HG02571 (cell line): ENCODE results near the gene DLG5.

Source experiments
- ATAC-seq: cut with Tn5 transposase; IDR thresholded peaks from one replicate; pipeline ENCODE4 v1.9.1; 2021; ENCODE audit warnings: mild to moderate bottlenecking, moderate library complexity; ENCODE audit not compliant: unreplicated experiment

Gene DLG5

GRCh38 chr10:77801474-77802161 lies 124.9 kb downstream of the DLG5 start:
- peak; percentile 66 for ATAC-seq

DNA sequence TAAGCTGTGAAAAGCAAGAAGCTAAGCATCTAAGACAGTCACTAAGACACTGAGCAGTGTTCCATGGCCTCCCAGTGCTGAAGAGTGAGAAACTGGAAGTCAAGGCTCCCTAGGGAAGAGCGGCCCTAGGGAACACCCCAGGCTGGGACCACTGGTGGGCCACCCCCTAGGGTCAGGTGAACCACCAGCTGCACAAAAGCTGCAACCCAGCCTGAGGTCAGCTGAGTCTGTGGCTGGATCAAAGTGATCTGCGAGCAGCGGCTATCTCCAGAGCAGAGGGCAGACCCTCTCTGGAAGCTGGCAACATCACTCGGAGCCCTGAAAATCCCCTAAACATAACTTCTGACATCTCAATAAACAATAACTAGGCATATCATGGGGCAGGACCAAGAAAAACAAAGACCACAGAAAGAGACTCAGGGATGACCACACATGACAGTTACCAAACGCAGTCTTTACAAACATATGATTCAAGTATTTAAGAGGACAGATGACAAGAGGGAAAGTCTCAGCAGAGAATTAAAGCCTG lies 125.8 kb downstream of the DLG5 start:
- ATAC-seq = no peak

GRCh38 chr10:77800320-77800719 lies 126.2 kb downstream of the DLG5 start:
- ATAC-seq = no peak

DNA sequence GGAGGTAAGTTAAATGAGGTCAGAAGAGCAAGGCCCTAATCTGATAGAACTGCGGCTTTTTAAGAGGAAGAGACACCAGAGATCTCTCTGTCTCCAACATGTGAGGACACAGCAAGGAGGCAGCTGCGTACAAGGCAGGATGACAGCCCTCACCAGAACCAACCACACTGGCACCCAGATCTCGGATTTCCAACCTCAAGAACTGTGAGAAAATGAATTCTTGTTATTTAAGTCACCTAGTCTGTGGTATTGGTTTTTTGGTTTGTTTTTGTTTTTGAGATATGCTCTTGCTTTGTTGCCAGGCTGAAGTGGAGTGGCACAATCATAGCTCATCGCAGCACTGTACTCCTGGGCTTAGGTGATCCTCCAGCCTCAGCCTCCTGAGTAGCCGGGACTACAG lies 127.2 kb downstream of the DLG5 start:
- ATAC-seq = no peak

GRCh38 chr10:77798940-77799339 lies 127.6 kb downstream of the DLG5 start:
- ATAC-seq = no peak

GRCh38 chr10:77796311-77796915 lies 130.1 kb downstream of the DLG5 start:
- ATAC-seq = no peak

DNA sequence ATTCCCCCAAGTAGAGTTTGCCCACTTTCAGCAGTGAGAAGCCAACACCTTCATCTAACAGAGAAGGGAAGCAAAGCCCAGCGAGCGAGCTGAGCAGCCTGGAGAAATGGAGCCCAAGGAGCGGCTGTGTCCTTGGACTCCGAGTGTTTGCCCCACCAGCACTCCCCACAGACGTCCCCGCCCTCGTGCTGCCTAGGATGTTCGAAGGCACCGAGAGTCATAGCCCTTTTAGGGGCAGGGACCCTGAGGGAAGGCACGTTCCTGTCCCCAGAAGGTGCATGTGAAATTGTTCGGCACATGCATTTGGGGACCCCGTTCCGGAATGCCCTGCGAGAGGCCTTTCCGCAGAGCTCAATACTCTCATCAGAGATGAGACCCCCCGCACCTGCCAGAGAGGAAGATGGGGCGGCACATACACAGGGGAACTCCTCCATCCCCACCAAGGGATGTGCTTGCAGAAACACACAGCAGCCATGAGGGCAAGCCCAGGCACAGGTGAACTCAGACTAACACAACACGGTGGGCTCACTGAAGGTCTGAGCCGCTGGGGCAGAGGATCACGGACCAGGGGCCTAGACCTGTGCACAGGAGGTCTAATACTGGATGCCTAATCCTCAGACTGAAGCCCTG lies 131.0 kb downstream of the DLG5 start:
- no peak for ATAC-seq

- no peak for ATAC-seq
Measured at GRCh38 chr10:77794256-77795142, 132.1 kb downstream of the DLG5 start.

- no peak for ATAC-seq
Measured at GRCh38 chr10:77793831-77794230, 132.7 kb downstream of the DLG5 start.

GRCh38 chr10:77792155-77792554 lies 134.4 kb downstream of the DLG5 start:
- no peak for ATAC-seq

GRCh38 chr10:77791506-77791905 lies 135.0 kb downstream of the DLG5 start:
- ATAC-seq = no peak

- ATAC-seq = no peak
Measured at GRCh38 chr10:77789861-77790260, 136.7 kb downstream of the DLG5 start.

DNA sequence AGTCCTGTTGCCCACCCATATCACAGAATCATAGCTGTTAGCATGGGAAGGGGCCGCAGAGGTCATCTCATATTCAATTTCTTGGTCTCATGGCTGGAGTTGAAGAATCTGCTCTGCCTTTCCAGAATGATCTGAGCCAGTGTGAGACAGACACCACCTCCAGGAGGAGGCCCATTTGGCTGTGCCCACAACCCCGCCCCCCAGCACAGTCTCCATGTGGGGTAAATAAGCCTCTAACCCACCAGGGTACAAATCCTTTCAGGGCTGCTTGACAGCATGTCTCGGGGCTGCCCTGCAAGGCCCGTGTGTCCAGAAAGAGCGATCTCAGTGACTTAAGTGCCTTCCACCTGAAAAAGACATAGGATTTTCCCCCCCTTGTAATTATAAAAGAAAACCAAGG lies 137.5 kb downstream of the DLG5 start:
- ATAC-seq = no peak

GRCh38 chr10:77788496-77789010 lies 138.0 kb downstream of the DLG5 start:
- ATAC-seq = no peak

- no peak for ATAC-seq
Measured at GRCh38 chr10:77787440-77787839, 139.1 kb downstream of the DLG5 start.

DNA sequence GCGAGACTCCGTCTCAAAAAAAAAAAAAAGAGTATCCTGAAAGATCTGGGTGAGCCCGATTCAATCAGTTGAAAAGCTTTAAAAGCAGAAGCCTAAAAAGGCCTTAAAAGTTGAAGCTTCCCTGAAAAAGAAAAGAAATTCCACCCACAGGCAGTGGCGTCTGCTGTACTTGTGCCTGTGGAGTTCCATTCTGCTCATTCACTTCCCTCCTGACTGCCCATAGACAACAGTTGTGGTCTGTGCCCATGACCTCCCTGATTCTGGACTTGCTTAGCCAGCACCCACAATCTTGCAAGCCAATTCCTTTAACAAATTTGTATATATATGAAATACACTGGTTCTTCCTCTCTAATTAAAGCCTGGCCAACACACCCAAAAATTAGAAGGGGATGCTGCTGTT lies 141.7 kb downstream of the DLG5 start:
- ATAC-seq = no peak

DNA sequence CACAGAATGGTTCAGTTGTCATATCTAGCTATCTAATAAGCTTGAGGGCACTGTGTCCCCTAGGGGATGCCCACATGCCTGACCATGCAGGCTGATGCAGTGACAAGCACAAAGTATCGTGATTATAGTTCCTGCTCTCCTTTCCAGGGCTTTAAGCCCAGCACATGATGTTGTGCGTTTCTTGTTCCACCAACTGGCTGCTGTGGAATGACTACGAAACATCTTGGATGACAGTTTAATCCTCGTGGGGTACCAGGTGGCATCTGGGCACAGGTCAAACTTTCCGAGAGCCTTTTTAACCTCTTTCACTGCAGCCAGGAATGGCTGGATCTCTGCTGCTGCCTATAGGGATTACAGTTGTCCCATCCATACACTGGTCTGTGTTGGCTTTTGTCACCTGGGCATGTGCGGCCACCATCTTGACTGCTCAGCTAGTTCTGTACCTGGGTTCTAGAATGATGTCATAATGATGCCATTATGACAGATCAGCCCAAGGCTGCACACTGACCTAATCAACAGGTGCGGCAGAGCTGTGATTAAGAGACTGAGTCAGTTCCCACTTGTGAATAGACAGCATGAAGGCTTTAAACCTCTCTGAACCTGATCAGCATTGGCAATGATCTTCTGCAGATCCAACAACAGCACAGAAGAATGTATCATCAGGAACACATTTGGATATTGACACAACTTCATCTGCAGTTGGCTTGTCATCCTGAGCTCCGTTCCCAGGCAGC lies 144.1 kb downstream of the DLG5 start:
- ATAC-seq = no peak

- no peak for ATAC-seq
Measured at GRCh38 chr10:77781451-77782327, 144.9 kb downstream of the DLG5 start.

DNA sequence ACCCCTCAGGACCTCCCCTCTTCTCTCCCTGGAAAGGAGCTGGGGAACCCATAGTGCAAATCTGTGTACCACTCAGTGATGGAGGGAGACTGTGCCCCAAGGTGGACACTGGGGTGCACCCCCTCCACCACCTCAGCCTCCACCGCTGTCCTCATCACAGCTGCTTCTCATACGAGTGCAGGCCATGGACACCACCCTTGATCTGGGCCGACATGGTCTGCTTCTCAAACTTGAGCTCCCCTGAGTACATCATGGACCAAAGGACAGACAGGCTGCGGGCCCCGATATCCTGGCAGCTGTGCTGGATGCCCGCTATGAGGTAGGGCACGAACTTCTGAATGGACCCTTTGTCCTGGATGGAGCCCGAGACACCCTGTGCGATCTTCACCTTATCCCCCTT lies 146.4 kb downstream of the DLG5 start:
- no peak for ATAC-seq
